Neural progenitor cell (in vitro differentiated cells): ENCODE measurements around the gene BTBD9.

Experiments used
- CTCF ChIP-seq: fragments of 200-600 bp; sonication (generic); IDR thresholded peaks from 2 replicates; pipeline ENCODE4 v1.5.1; 2017; ENCODE audit warnings: antibody characterized with exemption, mild to moderate bottlenecking
- EZH2 ChIP-seq: fragments of 200-600 bp; sonication (generic); IDR thresholded peaks from 2 replicates; pipeline ENCODE4 v1.6.1; 2017; ENCODE audit warnings: antibody characterized with exemption, mild to moderate bottlenecking, moderate library complexity
- EZH2phosphoT487 ChIP-seq: fragments of 200-600 bp; sonication (generic); IDR thresholded peaks from 2 replicates; pipeline ENCODE4 v1.6.1; 2017; ENCODE audit warnings: antibody characterized with exemption

DNA sequence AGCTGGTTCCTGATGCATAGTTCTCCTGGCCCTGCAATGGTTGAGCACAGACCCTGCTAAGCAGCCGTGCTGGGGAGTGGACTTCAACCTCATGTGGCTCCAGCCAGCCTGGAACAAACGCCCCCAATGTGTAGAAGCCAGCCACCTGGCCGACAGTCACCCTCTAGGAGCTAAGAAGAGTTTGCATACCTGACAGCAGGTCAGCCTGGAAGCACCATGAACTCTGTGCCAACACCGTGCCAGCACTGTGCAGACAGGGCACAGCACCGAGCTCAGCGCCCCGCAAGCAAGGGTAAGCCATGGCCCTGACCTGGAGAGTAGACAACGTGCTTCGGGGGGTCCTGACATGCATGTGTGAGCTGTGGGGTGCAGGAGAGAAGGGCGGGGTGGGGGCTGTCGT, 463.9 kb downstream of the BTBD9 start:
- TF ChIP-seq EZH2phosphoT487, result no peak
- no peak for TF ChIP-seq CTCF
- TF ChIP-seq EZH2, result no peak
